Measurements from ENCODE around the gene BDH2.

Gene BDH2

GRCh38 chr4:103044183-103044582, 55.5 kb downstream of the BDH2 start:
- TF ChIP-seq CTCF (IDR thresholded peaks at IDR 0.05; ENCODE audit: poor library complexity, severe bottlenecking), result no peak
- no peaks in the 10 kb centered on the region for H3K9me3 ChIP-seq (ENCODE audit: severe bottlenecking)
- no peaks in the 10 kb centered on the region for H3K4me1 ChIP-seq (ENCODE audit: insufficient read depth, poor library complexity, severe bottlenecking)
- no peak for DNase-seq (ENCODE audit: low spot score)
- no peak overlapping the region for H3K27ac ChIP-seq (ENCODE audit: poor library complexity, severe bottlenecking)
- no peak for ATAC-seq (ENCODE audit: low read depth)
- H3K36me3 ChIP-seq (ENCODE audit: low read depth), result peaks cover 31% of the 10 kb centered on the region
- H3K27me3 ChIP-seq (ENCODE audit: insufficient read depth, poor library complexity, severe bottlenecking), result no peaks in the 10 kb centered on the region
- no peak overlapping the region for H3K4me3 ChIP-seq (ENCODE audit: severe bottlenecking)

- Histone ChIP-seq H3K36me3 (ENCODE audit: low read depth) (no peaks in the 10 kb centered on the region), H3K4me1 (ENCODE audit: insufficient read depth, poor library complexity, severe bottlenecking) (no peaks in the 10 kb centered on the region), H3K27me3 (ENCODE audit: insufficient read depth, poor library complexity, severe bottlenecking) (no peaks in the 10 kb centered on the region), H3K9me3 (ENCODE audit: severe bottlenecking) (no peaks in the 10 kb centered on the region), H3K4me3 (ENCODE audit: severe bottlenecking) (no peak overlapping the region), H3K27ac (ENCODE audit: poor library complexity, severe bottlenecking) (no peak overlapping the region)
- DNase-seq (ENCODE audit: low spot score), result no peak
- TF ChIP-seq CTCF (IDR thresholded peaks at IDR 0.05; ENCODE audit: poor library complexity, severe bottlenecking), result no peak
- ATAC-seq (ENCODE audit: low read depth), result no peak
Observed at GRCh38 chr4:103036169-103036568, 63.5 kb downstream of the BDH2 start.

GRCh38 chr4:103032574-103032973, 67.1 kb downstream of the BDH2 start:
- H3K4me3 ChIP-seq (ENCODE audit: severe bottlenecking), result no peak overlapping the region
- TF ChIP-seq CTCF (IDR thresholded peaks at IDR 0.05; ENCODE audit: poor library complexity, severe bottlenecking), result peak; percentile 68
- H3K9me3 ChIP-seq (ENCODE audit: severe bottlenecking), result no peaks in the 10 kb centered on the region
- H3K36me3 ChIP-seq (ENCODE audit: low read depth), result no peaks in the 10 kb centered on the region
- H3K27ac ChIP-seq (ENCODE audit: poor library complexity, severe bottlenecking), result no peak overlapping the region
- DNase-seq (ENCODE audit: low spot score) (no peak), ATAC-seq (ENCODE audit: low read depth) (peak; percentile 72)
- H3K27me3 ChIP-seq (ENCODE audit: insufficient read depth, poor library complexity, severe bottlenecking), result no peaks in the 10 kb centered on the region
- H3K4me1 ChIP-seq (ENCODE audit: insufficient read depth, poor library complexity, severe bottlenecking), result no peaks in the 10 kb centered on the region

- no peak overlapping the region for H3K4me3 ChIP-seq (ENCODE audit: severe bottlenecking)
- no peak for TF ChIP-seq CTCF (IDR thresholded peaks at IDR 0.05; ENCODE audit: poor library complexity, severe bottlenecking)
- no peaks in the 10 kb centered on the region for H3K9me3 ChIP-seq (ENCODE audit: severe bottlenecking)
- no peaks in the 10 kb centered on the region for H3K4me1 ChIP-seq (ENCODE audit: insufficient read depth, poor library complexity, severe bottlenecking)
- no peak overlapping the region for H3K27ac ChIP-seq (ENCODE audit: poor library complexity, severe bottlenecking)
- H3K27me3 ChIP-seq (ENCODE audit: insufficient read depth, poor library complexity, severe bottlenecking), result no peaks in the 10 kb centered on the region
- DNase-seq (ENCODE audit: low spot score) (no peak), ATAC-seq (ENCODE audit: low read depth) (no peak)
- H3K36me3 ChIP-seq (ENCODE audit: low read depth), result no peaks in the 10 kb centered on the region
Observed at GRCh38 chr4:103030791-103031190, 68.8 kb downstream of the BDH2 start.

GRCh38 chr4:103029300-103029699, 70.3 kb downstream of the BDH2 start:
- Histone ChIP-seq H3K27ac (ENCODE audit: poor library complexity, severe bottlenecking) (no peak overlapping the region), H3K27me3 (ENCODE audit: insufficient read depth, poor library complexity, severe bottlenecking) (no peaks in the 10 kb centered on the region), H3K4me1 (ENCODE audit: insufficient read depth, poor library complexity, severe bottlenecking) (no peaks in the 10 kb centered on the region), H3K4me3 (ENCODE audit: severe bottlenecking) (no peak overlapping the region), H3K36me3 (ENCODE audit: low read depth) (no peaks in the 10 kb centered on the region), H3K9me3 (ENCODE audit: severe bottlenecking) (no peaks in the 10 kb centered on the region)
- TF ChIP-seq CTCF (IDR thresholded peaks at IDR 0.05; ENCODE audit: poor library complexity, severe bottlenecking), result no peak
- ATAC-seq (ENCODE audit: low read depth) (no peak), DNase-seq (ENCODE audit: low spot score) (no peak)
